Measurements from ENCODE around the gene NOS2. TPM values are rescaled to one million over a fixed set of nuclear protein-coding genes. Genes with fewer than 3 reads are reported as not detected.
"Not testable (repeated sequence)": the region's sequence is repeated elsewhere in the genome, so short reads cannot be mapped to it uniquely, and the experiment has no call there.

Gene NOS2
- total RNA-seq, 1 donor from 2014 or later, result under 0.01 TPM

- no peak overlapping the region for H3K4me3 ChIP-seq (ENCODE audit: low read depth, low read length)
- DNase-seq (ENCODE audit: low read depth), result no peak
- TF ChIP-seq CTCF (conservative IDR thresholded peaks at IDR 0.05; ENCODE audit: low read depth, low read length), result no peak
These were observed 31.4 kb downstream of the NOS2 start for GRCh38 chr17:27768858-27769410.

- no peak for TF ChIP-seq CTCF (conservative IDR thresholded peaks at IDR 0.05; ENCODE audit: low read depth, low read length)
- no peak overlapping the region for H3K4me3 ChIP-seq (ENCODE audit: low read depth, low read length)
These were observed 33.9 kb downstream of the NOS2 start for GRCh38 chr17:27766438-27766837.

GRCh38 chr17:27765353-27765752 is 35.0 kb downstream of the NOS2 start:
- TF ChIP-seq CTCF (conservative IDR thresholded peaks at IDR 0.05; ENCODE audit: low read depth, low read length), result no peak
- no peak for DNase-seq (ENCODE audit: low read depth)
- H3K4me3 ChIP-seq (ENCODE audit: low read depth, low read length), result no peak overlapping the region

More at GRCh38 chr17:27766438-27766837, 33.9 kb downstream of the NOS2 start:
- DNase-seq (ENCODE audit: low read depth), result no peak

- no peak overlapping the region for H3K4me3 ChIP-seq (ENCODE audit: low read depth, low read length)
- DNase-seq (ENCODE audit: low read depth), result no peak
- TF ChIP-seq CTCF (conservative IDR thresholded peaks at IDR 0.05; ENCODE audit: low read depth, low read length), result no peak
These were observed 35.7 kb downstream of the NOS2 start for GRCh38 chr17:27764589-27764988.

GRCh38 chr17:27762527-27763305 is 37.6 kb downstream of the NOS2 start:
- no peak overlapping the region for H3K4me3 ChIP-seq (ENCODE audit: low read depth, low read length)
- no peak for TF ChIP-seq CTCF (conservative IDR thresholded peaks at IDR 0.05; ENCODE audit: low read depth, low read length)
- DNase-seq (ENCODE audit: low read depth), result no peak

- H3K4me3 ChIP-seq (ENCODE audit: low read depth, low read length); DNase-seq (ENCODE audit: low read depth): not testable (repeated sequence)
These were observed 39.4 kb downstream of the NOS2 start for GRCh38 chr17:27760931-27761330.

GRCh38 chr17:27760069-27760885 is 40.1 kb downstream of the NOS2 start:
- TF ChIP-seq CTCF (conservative IDR thresholded peaks at IDR 0.05; ENCODE audit: low read depth, low read length), result peak; percentile 82
- H3K4me3 ChIP-seq (ENCODE audit: low read depth, low read length), result no peak overlapping the region
- no peak for DNase-seq (ENCODE audit: low read depth)
